Transverse colon (tissue), 4 donors: ENCODE data around the gene TPCN2. TPM values are rescaled to one million over a fixed set of nuclear protein-coding genes. Genes with fewer than 3 reads are reported as not detected.
"Not testable (repeated sequence)": the region's sequence is repeated elsewhere in the genome, so short reads cannot be mapped to it uniquely, and the experiment has no call there.

ENCODE experiments used
- DNase-seq: peaks from one replicate; pipeline ENCODE4 v3.0.0-alpha.2; 2019
- H3K27ac ChIP-seq, 4 donors: fragments of 200-600 bp; sonication (generic); 2 replicates each; pipeline ENCODE4 v1.5.1; 2016 to 2018; ENCODE audit warnings: inconsistent platforms in 4 of 4
- H3K27me3 ChIP-seq: fragments of 200-600 bp; sonication (generic); 2 replicates; pipeline ENCODE4 v1.5.1; 2017; ENCODE audit warnings: inconsistent platforms
- H3K36me3 ChIP-seq, 4 donors: fragments of 200-600 bp; sonication (generic); 2 replicates each; pipeline ENCODE4 v1.5.1; 2017 to 2019; ENCODE audit warnings: inconsistent platforms in 4 of 4
- H3K4me1 ChIP-seq, 4 donors: fragments of 200-600 bp; sonication (generic); 2 replicates each; pipeline ENCODE4 v1.5.1; 2017 to 2020; ENCODE audit warnings: inconsistent platforms in 4 of 4
- H3K4me3 ChIP-seq, 4 donors: fragments of 200-600 bp; sonication (generic); 1 replicate in 1 of 4; 2 replicates in 3 of 4; pipeline versions ENCODE4 v1.5.1 to v1.6.1; 2017 to 2019; ENCODE audit warnings: inconsistent platforms in 4 of 4
- H3K9me3 ChIP-seq, 2 donors: fragments of 200-600 bp; sonication (generic); 2 replicates each; pipeline ENCODE4 v1.5.1; 2017 to 2019; ENCODE audit warnings: inconsistent platforms in 2 of 2
- EP300 ChIP-seq: sonication (generic); formaldehyde crosslinking; IDR thresholded peaks from one replicate; pipeline ENCODE4 v1.6.1; 2017; ENCODE audit warnings: antibody characterized with exemption, low read depth
- POLR2A ChIP-seq: fragments of 450-650 bp; IDR thresholded peaks from one replicate; pipeline ENCODE4 v1.6.1; 2016; ENCODE audit warnings: antibody characterized with exemption, mild to moderate bottlenecking, moderate library complexity
- POLR2AphosphoS5 ChIP-seq, 3 donors: sonication (generic); formaldehyde crosslinking; IDR thresholded peaks; one replicate each; pipeline ENCODE4 v1.6.1; 2016; ENCODE audit warnings: antibody characterized with exemption in 3 of 3
- WGBS, 2 donors: methylation state at CpG; one replicate each; pipeline ENCODE4 v1.1.5; 2018; ENCODE audit warnings: low coverage in 1 of 2; 5-methylcytosine and 5-hydroxymethylcytosine counted together
- in situ Hi-C, 4 donors: fragments of 200-750 bp; cut with MboI; loops; one replicate each; pipeline versions ENCODE4 v1.15.0 to v1.15.1; 2017; ENCODE audit warnings: low sequenced_read_pairs in 3 of 4, low pct_ligation_motif_present in 1 of 4, low pct_unique_long_range_greater_than_20kb in 1 of 4
- intact Hi-C: fragments of 100-400 bp; cut with DNase I; formaldehyde crosslinking; loops from one replicate; pipeline ENCODE4 v1.15.1; 2023; ENCODE audit warnings: low total_unique reads
- total RNA-seq, 4 donors: library from RNA; depleted of rRNA; stranded (reverse); fragments of >200 nt; gene quantifications; one replicate each; pipeline ENCODE4 v1.1.0, GENCODE V29; 2016
- TF ChIP-seq, protein P1 (sequence below), 5 experiments: fragments of 200-600 bp in 3 of 5; fragments of 450-650 bp in 2 of 5; sonication (generic) in 3 of 5; IDR thresholded peaks; 1 replicate in 2 of 5; 2 replicates in 3 of 5; pipeline ENCODE4 v1.5.1; 2016 to 2017; ENCODE audit warnings: antibody characterized with exemption in 5 of 5, inconsistent platforms in 3 of 5, mild to moderate bottlenecking in 2 of 5, moderate library complexity in 1 of 5

The TPCN2 gene
- total RNA-seq, 4 donors from 2014 or later = 16.8 to 25.4 (median 20.7) TPM

DNA sequence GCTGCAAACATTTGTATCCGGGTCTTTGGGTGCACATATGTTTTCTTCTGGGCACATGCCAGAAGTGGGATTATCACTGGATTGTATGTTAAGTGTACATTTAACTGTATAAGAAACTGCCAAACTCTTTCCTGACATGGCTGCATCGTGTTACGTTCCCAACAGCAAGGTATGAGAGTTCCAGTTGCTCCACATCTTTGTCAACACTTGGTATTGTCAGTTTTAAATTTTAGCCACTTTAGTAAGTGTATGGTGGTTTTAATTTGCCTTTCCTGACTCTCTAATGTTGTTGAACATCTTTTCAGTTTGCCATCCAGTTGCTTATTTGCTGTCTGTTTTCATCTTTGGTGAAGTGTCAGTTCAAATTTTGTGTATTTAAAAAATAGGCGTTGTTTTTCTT lies 84.5 kb downstream of the TPCN2 start:
- H3K27ac ChIP-seq = no peak overlapping the region
- no peaks in the 10 kb centered on the region for H3K36me3 ChIP-seq
- TF ChIP-seq, protein P1, sequence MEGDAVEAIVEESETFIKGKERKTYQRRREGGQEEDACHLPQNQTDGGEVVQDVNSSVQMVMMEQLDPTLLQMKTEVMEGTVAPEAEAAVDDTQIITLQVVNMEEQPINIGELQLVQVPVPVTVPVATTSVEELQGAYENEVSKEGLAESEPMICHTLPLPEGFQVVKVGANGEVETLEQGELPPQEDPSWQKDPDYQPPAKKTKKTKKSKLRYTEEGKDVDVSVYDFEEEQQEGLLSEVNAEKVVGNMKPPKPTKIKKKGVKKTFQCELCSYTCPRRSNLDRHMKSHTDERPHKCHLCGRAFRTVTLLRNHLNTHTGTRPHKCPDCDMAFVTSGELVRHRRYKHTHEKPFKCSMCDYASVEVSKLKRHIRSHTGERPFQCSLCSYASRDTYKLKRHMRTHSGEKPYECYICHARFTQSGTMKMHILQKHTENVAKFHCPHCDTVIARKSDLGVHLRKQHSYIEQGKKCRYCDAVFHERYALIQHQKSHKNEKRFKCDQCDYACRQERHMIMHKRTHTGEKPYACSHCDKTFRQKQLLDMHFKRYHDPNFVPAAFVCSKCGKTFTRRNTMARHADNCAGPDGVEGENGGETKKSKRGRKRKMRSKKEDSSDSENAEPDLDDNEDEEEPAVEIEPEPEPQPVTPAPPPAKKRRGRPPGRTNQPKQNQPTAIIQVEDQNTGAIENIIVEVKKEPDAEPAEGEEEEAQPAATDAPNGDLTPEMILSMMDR (IDR thresholded peaks at IDR 0.05) = no peak
- TF ChIP-seq POLR2AphosphoS5 (IDR thresholded peaks at IDR 0.05) = no peak
- WGBS, 2 donors = 86 to 89% methylated on average over 4 of the region's 4 CpGs
- no peak overlapping the region for H3K4me3 ChIP-seq
- no peaks in the 10 kb centered on the region for H3K9me3 ChIP-seq
- intact Hi-C loops = no loop called here
- H3K27me3 ChIP-seq = no peaks in the 10 kb centered on the region
- peaks cover 0 to 4% (median 2%) of the 10 kb centered on the region in 4 donors for H3K4me1 ChIP-seq
- in situ Hi-C loops = loop anchor here in 1 of 4 donors (25.0 kb wide), 1 partner anchor 104 kb away; no protein-coding TSS in a partner anchor
- DNase-seq = no peak

DNA sequence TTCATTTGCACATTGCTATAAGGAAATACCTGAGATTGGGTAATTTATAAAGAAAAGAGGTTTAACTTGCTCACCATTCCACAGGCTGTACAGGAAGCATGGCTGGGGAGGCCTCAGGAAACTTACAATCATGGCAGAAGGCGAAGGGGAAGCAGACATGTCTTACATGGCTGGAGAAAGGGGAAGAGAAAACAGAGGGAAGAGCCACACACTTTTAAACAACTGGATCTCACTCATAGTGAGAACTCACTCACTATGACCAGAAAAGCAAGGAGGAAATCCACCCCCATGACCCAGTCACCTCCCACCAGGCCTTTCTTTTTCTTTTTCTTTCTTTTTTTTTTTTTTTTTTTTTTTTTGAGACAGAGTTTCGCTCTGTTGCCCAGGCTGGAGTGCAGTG lies 85.5 kb downstream of the TPCN2 start:
- intact Hi-C loops, H3K4me1 ChIP-seq, H3K4me3 ChIP-seq, H3K27me3 ChIP-seq, H3K9me3 ChIP-seq, H3K36me3 ChIP-seq, DNase-seq, H3K27ac ChIP-seq: not testable (repeated sequence)
- in situ Hi-C loops = loop anchor here in 1 of 4 donors (25.0 kb wide), 1 partner anchor 103 kb away; no protein-coding TSS in a partner anchor
- WGBS, 2 donors = 62 to 100% methylated on average over 1 of the region's 2 CpGs

DNA sequence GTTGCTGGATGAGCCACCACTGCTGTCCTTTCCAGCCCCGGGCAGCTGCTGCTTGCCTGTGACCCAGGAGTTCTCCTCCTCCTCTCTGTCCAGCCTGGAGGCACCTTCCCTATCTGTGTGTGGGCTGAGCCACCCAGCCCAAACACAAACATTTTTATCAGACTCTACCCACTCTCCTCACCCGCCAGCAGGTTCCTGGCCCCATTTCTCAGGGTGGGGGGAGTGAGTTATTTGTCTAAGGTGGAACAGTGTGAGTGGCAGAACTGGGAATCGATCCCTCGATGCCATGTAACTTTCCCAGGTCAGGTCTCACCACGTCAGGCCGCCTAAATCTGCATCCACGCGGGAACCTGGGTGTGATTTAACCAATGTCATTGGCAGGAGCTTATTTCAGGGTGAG lies 86.2 kb downstream of the TPCN2 start:
- TF ChIP-seq POLR2AphosphoS5 (IDR thresholded peaks at IDR 0.05) = no peak
- no peak for TF ChIP-seq EP300
- TF ChIP-seq, protein P1 (IDR thresholded peaks at IDR 0.05) = no peak
- no peak for TF ChIP-seq POLR2A
- in situ Hi-C loops (loop anchor here in 1 of 4 donors (25.0 kb wide), 1 partner anchor 102 kb away; no protein-coding TSS in a partner anchor), intact Hi-C loops (no loop called here)
- no peak for DNase-seq
- peaks cover 0 to 4% (median 2%) of the 10 kb centered on the region in 4 donors for H3K4me1 ChIP-seq
- no peaks in the 10 kb centered on the region for H3K27me3 ChIP-seq
- no peak overlapping the region for H3K4me3 ChIP-seq
- no peak overlapping the region for H3K27ac ChIP-seq
- no peaks in the 10 kb centered on the region for H3K9me3 ChIP-seq
- WGBS, 2 donors = 82% methylated on average over 8 of the region's 8 CpGs; no CpG with 5 or more reads in 1 of the 2 donors
- no peaks in the 10 kb centered on the region for H3K36me3 ChIP-seq

DNA sequence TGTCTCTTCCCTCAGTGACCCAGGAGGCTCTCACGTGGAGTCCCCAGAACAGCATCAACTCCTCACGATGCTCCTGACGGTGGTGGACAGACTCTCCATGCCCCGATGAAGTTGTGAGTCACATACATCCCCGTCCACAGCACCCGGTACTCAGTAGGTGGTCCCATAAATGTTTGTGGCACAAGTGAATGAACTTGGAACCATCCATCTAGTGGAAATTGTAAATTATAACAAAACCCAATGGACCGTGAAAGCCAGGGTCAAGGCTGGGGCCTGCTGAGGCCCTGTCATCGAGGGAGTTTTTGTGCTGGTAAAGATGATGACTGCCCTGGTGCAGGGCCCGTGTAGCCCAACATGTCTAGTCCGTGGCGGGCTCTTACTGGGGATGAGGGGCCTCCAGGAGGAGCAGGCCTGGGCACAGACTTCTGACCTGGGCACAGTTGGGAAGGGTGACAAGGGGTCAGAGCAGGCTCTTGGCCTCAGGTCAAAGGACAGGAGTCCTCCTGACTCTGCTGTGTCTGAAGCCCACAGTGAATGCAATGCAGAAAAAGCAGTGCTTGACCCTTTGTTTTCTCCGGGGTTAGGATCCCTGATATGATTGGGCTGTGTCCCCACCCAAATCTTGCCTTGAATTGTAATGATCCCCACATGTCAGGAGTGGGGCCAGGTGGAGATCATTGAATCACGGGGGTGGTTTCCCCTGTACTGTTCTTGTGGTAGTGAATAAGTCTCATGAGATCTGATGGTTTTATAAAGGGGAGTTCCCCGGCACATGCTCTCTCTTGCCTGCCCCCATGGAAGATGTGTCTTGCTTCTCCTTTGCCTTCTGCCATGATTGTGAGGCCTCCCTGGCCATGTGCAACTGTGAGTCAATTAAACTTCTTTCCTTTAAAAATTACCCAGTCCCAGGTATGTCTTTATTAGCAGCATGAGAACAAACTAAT lies 87.0 kb downstream of the TPCN2 start:
- no peak for TF ChIP-seq POLR2A
- TF ChIP-seq, protein P1 (IDR thresholded peaks at IDR 0.05) = no peak
- TF ChIP-seq EP300 = no peak
- TF ChIP-seq POLR2AphosphoS5 (IDR thresholded peaks at IDR 0.05) = no peak
- WGBS, 2 donors = 76 to 85% methylated on average over 5 to 14 of the region's 14 CpGs
- Histone ChIP-seq H3K4me1 (peaks cover 0 to 4% (median 2%) of the 10 kb centered on the region in 4 donors), H3K27ac (no peak overlapping the region), H3K36me3 (no peaks in the 10 kb centered on the region), H3K27me3 (no peaks in the 10 kb centered on the region), H3K9me3 (no peaks in the 10 kb centered on the region), H3K4me3 (no peak overlapping the region)
- intact Hi-C loops = no loop called here
- in situ Hi-C loops = loop anchor here in 1 of 4 donors (25.0 kb wide), 1 partner anchor 102 kb away; no protein-coding TSS in a partner anchor
- DNase-seq = no peak
